Adipocyte (in vitro differentiated cells): ENCODE data around the gene ARTN.

Experiments
- DNase-seq: peaks from one replicate; pipeline ENCODE4 v3.0.0-alpha.2; 2015; ENCODE audit warnings: low read depth
- H3K27me3 ChIP-seq: replicated peaks from 2 replicates; pipeline ENCODE4 v1.7.0; 2013; ENCODE audit warnings: mild to moderate bottlenecking, low read length, moderate library complexity; ENCODE audit not compliant: control insufficient read depth, insufficient read depth
- H3K36me3 ChIP-seq: 2 replicates; pipeline ENCODE4 v1.7.0; 2013; ENCODE audit warnings: low read length, mild to moderate bottlenecking, moderate library complexity; ENCODE audit not compliant: control insufficient read depth, insufficient read depth, severe bottlenecking
- H3K4me1 ChIP-seq: 2 replicates; pipeline ENCODE4 v1.7.0; 2013; ENCODE audit warnings: mild to moderate bottlenecking, low read length, moderate library complexity; ENCODE audit not compliant: control insufficient read depth, insufficient read depth
- H3K4me3 ChIP-seq: 2 replicates; pipeline ENCODE4 v1.7.0; 2013; ENCODE audit warnings: mild to moderate bottlenecking, low read length, moderate library complexity
- H3K9ac ChIP-seq: 2 replicates; pipeline ENCODE4 v1.7.0; 2013; ENCODE audit warnings: mild to moderate bottlenecking, low read length, moderate library complexity
- H3K9me3 ChIP-seq: 2 replicates; pipeline ENCODE4 v1.7.0; 2013; ENCODE audit warnings: mild to moderate bottlenecking, low read length, moderate library complexity; ENCODE audit not compliant: control insufficient read depth

The ARTN gene

GRCh38 chr1:43938383-43938782 lies 4.8 kb downstream of the ARTN start:
- Histone ChIP-seq H3K36me3 (no peaks in the 10 kb centered on the region), H3K4me1 (no peaks in the 10 kb centered on the region), H3K4me3 (no peak overlapping the region), H3K9me3 (no peaks in the 10 kb centered on the region), H3K9ac (no peak overlapping the region), H3K27me3 (peaks cover 25% of the 10 kb centered on the region)
- DNase-seq, result no peak

- no peak overlapping the region for H3K9ac ChIP-seq
- peaks cover 25% of the 10 kb centered on the region for H3K27me3 ChIP-seq
- no peaks in the 10 kb centered on the region for H3K9me3 ChIP-seq
- no peaks in the 10 kb centered on the region for H3K36me3 ChIP-seq
- no peaks in the 10 kb centered on the region for H3K4me1 ChIP-seq
- no peak overlapping the region for H3K4me3 ChIP-seq
- DNase-seq, result no peak
These were observed 5.4 kb downstream of the ARTN start for GRCh38 chr1:43938892-43939587.

- no peak for DNase-seq
- H3K4me1 ChIP-seq, result peaks cover 8% of the 10 kb centered on the region
- no peak overlapping the region for H3K9ac ChIP-seq
- H3K36me3 ChIP-seq, result no peaks in the 10 kb centered on the region
- H3K4me3 ChIP-seq, result no peak overlapping the region
- peaks cover 13% of the 10 kb centered on the region for H3K27me3 ChIP-seq
- no peaks in the 10 kb centered on the region for H3K9me3 ChIP-seq
These were observed 8.8 kb downstream of the ARTN start for GRCh38 chr1:43942411-43942810.

GRCh38 chr1:43944860-43945259 lies 11.3 kb downstream of the ARTN start:
- H3K36me3 ChIP-seq, result peaks cover 5% of the 10 kb centered on the region
- H3K4me1 ChIP-seq, result peaks cover 21% of the 10 kb centered on the region
- no peaks in the 10 kb centered on the region for H3K27me3 ChIP-seq
- H3K9ac ChIP-seq, result no peak overlapping the region
- no peak for DNase-seq
- no peaks in the 10 kb centered on the region for H3K9me3 ChIP-seq
- H3K4me3 ChIP-seq, result no peak overlapping the region

- DNase-seq, result no peak
- Histone ChIP-seq H3K9me3 (no peaks in the 10 kb centered on the region), H3K4me3 (peak overlapping the region; percentile 98), H3K4me1 (peaks cover 21% of the 10 kb centered on the region), H3K36me3 (peaks cover 14% of the 10 kb centered on the region), H3K27me3 (no peaks in the 10 kb centered on the region), H3K9ac (peak overlapping the region; percentile 100)
These were observed 12.2 kb downstream of the ARTN start for GRCh38 chr1:43945674-43946235.

GRCh38 chr1:43946236-43947060 lies 12.8 kb downstream of the ARTN start, which contains the start of gene IPO13:
IPO13 (plus strand) TSS chr1:43946950; CDS start chr1:43947601, 651 bp downstream.
- H3K4me1 ChIP-seq, result peaks cover 23% of the 10 kb centered on the region
- peak; percentile 98 for DNase-seq
- peak within 1 kb of the TSS; percentile 100 for H3K9ac ChIP-seq
- no peaks in the 10 kb centered on the region for H3K9me3 ChIP-seq
- peaks cover 14% of the 10 kb centered on the region for H3K36me3 ChIP-seq
- H3K4me3 ChIP-seq, result peak within 1 kb of the TSS; percentile 98
- no peaks in the 10 kb centered on the region for H3K27me3 ChIP-seq

- DNase-seq, result no peak
- Histone ChIP-seq H3K4me1 (peaks cover 29% of the 10 kb centered on the region), H3K9me3 (no peaks in the 10 kb centered on the region), H3K36me3 (peaks cover 14% of the 10 kb centered on the region), H3K27me3 (no peaks in the 10 kb centered on the region), H3K9ac (peak overlapping the region; percentile 100), H3K4me3 (peak overlapping the region; percentile 98)
These were observed 13.7 kb downstream of the ARTN start for GRCh38 chr1:43947061-43947873.

- Histone ChIP-seq H3K27me3 (no peaks in the 10 kb centered on the region), H3K9ac (peak overlapping the region; percentile 100), H3K4me1 (peaks cover 29% of the 10 kb centered on the region), H3K9me3 (no peaks in the 10 kb centered on the region), H3K4me3 (peak overlapping the region; percentile 98), H3K36me3 (peaks cover 14% of the 10 kb centered on the region)
- DNase-seq, result no peak
These were observed 14.4 kb downstream of the ARTN start for GRCh38 chr1:43947874-43948437.

- no peaks in the 10 kb centered on the region for H3K9me3 ChIP-seq
- H3K27me3 ChIP-seq, result no peaks in the 10 kb centered on the region
- peaks cover 29% of the 10 kb centered on the region for H3K4me1 ChIP-seq
- H3K9ac ChIP-seq, result no peak overlapping the region
- H3K4me3 ChIP-seq, result no peak overlapping the region
- peaks cover 14% of the 10 kb centered on the region for H3K36me3 ChIP-seq
- no peak for DNase-seq
These were observed 16.1 kb downstream of the ARTN start for GRCh38 chr1:43949678-43950077.

- no peak for DNase-seq
- no peaks in the 10 kb centered on the region for H3K9me3 ChIP-seq
- H3K36me3 ChIP-seq, result peaks cover 15% of the 10 kb centered on the region
- no peak overlapping the region for H3K4me3 ChIP-seq
- H3K27me3 ChIP-seq, result no peaks in the 10 kb centered on the region
- H3K4me1 ChIP-seq, result peaks cover 22% of the 10 kb centered on the region
- no peak overlapping the region for H3K9ac ChIP-seq
These were observed 17.7 kb downstream of the ARTN start for GRCh38 chr1:43951021-43951985.
